UCSD-AML1 (cell line): ENCODE measurements around the gene RNF41.

Experiments
- DNase-seq: peaks from one replicate; lab custom pipeline; 2025; ENCODE audit not compliant: unreplicated experiment; lab: John Stamatoyannopoulos, UW

RNF41 gene

GRCh38 chr12:56154246-56154771 lies 67.4 kb downstream of the RNF41 start:
- DNase-seq, result no peak

- DNase-seq, result no peak
Measured at GRCh38 chr12:56153678-56154065, 68.0 kb downstream of the RNF41 start.

GRCh38 chr12:56152756-56153677 lies 68.7 kb downstream of the RNF41 start:
- no peak for DNase-seq
